H1 (cell line): ENCODE measurements around the gene TMEM221. TPM values are rescaled to one million over a fixed set of nuclear protein-coding genes. Genes with fewer than 3 reads are reported as not detected.

Source experiments
- CTCF ChIA-PET: fragments of 300-600 bp; sonication (Branson Sonifier 250); formaldehyde crosslinking; loops from one replicate; lab custom pipeline; 2021; ENCODE audit not compliant: partially characterized antibody; lab: Charles Lee
- POLR2A ChIA-PET: fragments of 300-600 bp; sonication (Branson Sonifier 250); formaldehyde crosslinking; loops from one replicate; lab custom pipeline; 2021; ENCODE audit warnings: inconsistent platforms; ENCODE audit not compliant: partially characterized antibody; lab: Charles Lee
- DNase-seq, 2 experiments: peaks; one replicate each; pipeline versions ENCODE4 v3.0.0 to v3.0.0-alpha.2; 2010 to 2022; ENCODE audit warnings: low spot score in 2 of 2, low read depth in 1 of 2, mixed read lengths in 1 of 2
- FAIRE-seq: peaks from 2 replicates; lab custom pipeline; 2011; peaks lifted over from hg19 to GRCh38; lab: Jason Lieb, UNC
- H2AFZ ChIP-seq: 2 replicates; pipeline ENCODE4 v1.8.1; 2012; ENCODE audit warnings: low read length, inconsistent platforms
- H2AK5ac ChIP-seq: 2 replicates; pipeline ENCODE4 v1.6.1; 2013; ENCODE audit warnings: low read depth, low read length
- H2BK120ac ChIP-seq: replicated peaks from 2 replicates; pipeline ENCODE3; 2013; ENCODE audit warnings: low read depth, low read length, inconsistent platforms
- H2BK12ac ChIP-seq: 2 replicates; pipeline ENCODE4 v1.6.1; 2013; ENCODE audit warnings: low read depth, low read length
- H2BK15ac ChIP-seq: 2 replicates; pipeline ENCODE4 v1.6.1; 2013; ENCODE audit warnings: low read length
- H2BK20ac ChIP-seq: 2 replicates; pipeline ENCODE4 v1.6.1; 2013; ENCODE audit warnings: low read length
- H2BK5ac ChIP-seq: 2 replicates; pipeline ENCODE4 v1.6.1; 2013; ENCODE audit warnings: low read depth, low read length
- H3K14ac ChIP-seq: 2 replicates; pipeline ENCODE4 v1.6.1; 2013; ENCODE audit warnings: inconsistent platforms; ENCODE audit not compliant: insufficient read length
- H3K18ac ChIP-seq: 2 replicates; pipeline ENCODE4 v1.6.1; 2013; ENCODE audit warnings: low read length; ENCODE audit errors: extremely low read depth
- H3K23ac ChIP-seq: 2 replicates; pipeline ENCODE4 v1.6.1; 2013; ENCODE audit warnings: inconsistent platforms; ENCODE audit not compliant: insufficient read length
- H3K23me2 ChIP-seq: 2 replicates; pipeline ENCODE4 v1.6.1; 2013; ENCODE audit warnings: low read depth, low read length
- H3K27ac ChIP-seq: 2 replicates; pipeline ENCODE4 v1.6.1; 2011; ENCODE audit warnings: low read depth, low read length, inconsistent platforms
- H3K27me3 ChIP-seq, 4 experiments: replicated peaks in 1 of 4; 1 replicate in 1 of 4; 2 replicates in 3 of 4; pipeline versions ENCODE4 v1.6.1 to v1.8.1; 2011 to 2013; ENCODE audit warnings: low read length in 3 of 4, mild to moderate bottlenecking in 3 of 4, inconsistent platforms in 2 of 4, mixed read lengths in 2 of 4, moderate library complexity in 1 of 4; ENCODE audit not compliant: control insufficient read depth in 3 of 4, insufficient read depth in 3 of 4; ENCODE audit errors: extremely low read depth in 1 of 4
- H3K36me3 ChIP-seq, 4 experiments: 2 replicates each; pipeline versions ENCODE4 v1.6.1 to v1.8.1; 2011 to 2013; ENCODE audit warnings: mild to moderate bottlenecking in 4 of 4, low read length in 3 of 4, moderate library complexity in 2 of 4, control low read depth in 1 of 4, inconsistent platforms in 1 of 4; ENCODE audit not compliant: insufficient read depth in 4 of 4, control insufficient read depth in 2 of 4
- H3K4ac ChIP-seq: replicated peaks from 2 replicates; pipeline ENCODE3; 2013; ENCODE audit warnings: low read length, low read depth, mixed read lengths, inconsistent platforms; ENCODE audit not compliant: insufficient read length
- H3K4me1 ChIP-seq, 4 experiments: replicated peaks in 1 of 4; 1 replicate in 1 of 4; 2 replicates in 3 of 4; pipeline versions ENCODE4 v1.6.1 to v1.8.1; 2011 to 2013; ENCODE audit warnings: low read length in 3 of 4, inconsistent platforms in 2 of 4, mixed read lengths in 1 of 4; ENCODE audit not compliant: insufficient read depth in 4 of 4, control insufficient read depth in 3 of 4
- H3K4me2 ChIP-seq, 2 experiments: 2 replicates each; pipeline versions ENCODE4 v1.6.1 to v1.8.1; 2011 to 2013; ENCODE audit warnings: low read depth in 2 of 2, low read length in 2 of 2, control low read depth in 1 of 2, inconsistent platforms in 1 of 2, mild to moderate bottlenecking in 1 of 2; ENCODE audit not compliant: insufficient read depth in 1 of 2
- H3K4me3 ChIP-seq, 4 experiments: fragments of 200-600, 300-600 bp in 1 of 4; sonication (generic), shearing (Covaris generic), sonication (Bioruptor Twin) in 1 of 4; 2 replicates each; pipeline versions ENCODE4 v1.5.1 to v1.8.1; 2011 to 2016; ENCODE audit warnings: low read length in 4 of 4, low read depth in 3 of 4, control low read depth in 2 of 4, inconsistent platforms in 2 of 4, mild to moderate bottlenecking in 2 of 4, mixed read lengths in 1 of 4, moderate library complexity in 1 of 4; ENCODE audit not compliant: insufficient read depth in 2 of 4; ENCODE audit errors: extremely low read depth in 1 of 4
- H3K56ac ChIP-seq: replicated peaks from 2 replicates; pipeline ENCODE3; 2013; ENCODE audit warnings: low read depth, mild to moderate bottlenecking, mixed read lengths, low read length, inconsistent platforms; ENCODE audit not compliant: insufficient read length
- H3K79me1 ChIP-seq: 2 replicates; pipeline ENCODE4 v1.6.1; 2013; ENCODE audit warnings: low read depth, low read length, control low read depth
- H3K79me2 ChIP-seq, 2 experiments: 2 replicates each; pipeline versions ENCODE4 v1.6.1 to v1.8.1; 2012 to 2013; ENCODE audit warnings: low read length in 2 of 2, mild to moderate bottlenecking in 2 of 2, inconsistent platforms in 1 of 2; ENCODE audit not compliant: insufficient read depth in 2 of 2, control insufficient read depth in 1 of 2
- H3K9ac ChIP-seq, 4 experiments: replicated peaks in 1 of 4; 1 replicate in 1 of 4; 2 replicates in 3 of 4; pipeline versions ENCODE4 v1.6.1 to v1.8.1; 2011 to 2013; ENCODE audit warnings: low read depth in 3 of 4, low read length in 3 of 4, control low read depth in 2 of 4, mild to moderate bottlenecking in 2 of 4, moderate library complexity in 2 of 4, inconsistent platforms in 1 of 4; ENCODE audit errors: extremely low read depth in 1 of 4
- H3K9me3 ChIP-seq, 2 experiments: 2 replicates each; pipeline versions ENCODE4 v1.6.1 to v1.8.1; 2012 to 2013; ENCODE audit warnings: mild to moderate bottlenecking in 2 of 2, moderate library complexity in 2 of 2, control low read depth in 1 of 2, inconsistent platforms in 1 of 2, low read depth in 1 of 2, low read length in 1 of 2, mixed read lengths in 1 of 2; ENCODE audit not compliant: insufficient read depth in 2 of 2
- H4K20me1 ChIP-seq, 2 experiments: replicated peaks in 1 of 2; 2 replicates each; pipeline versions ENCODE3 to v1.8.1; 2011 to 2013; ENCODE audit warnings: inconsistent platforms in 2 of 2, low read length in 2 of 2, mild to moderate bottlenecking in 1 of 2; ENCODE audit not compliant: insufficient read depth in 2 of 2, control insufficient read depth in 1 of 2
- H4K5ac ChIP-seq: 2 replicates; pipeline ENCODE4 v1.6.1; 2013; ENCODE audit warnings: low read length, low read depth, mixed read lengths, inconsistent platforms; ENCODE audit not compliant: insufficient read length
- H4K8ac ChIP-seq: 2 replicates; pipeline ENCODE4 v1.8.0; 2013; ENCODE audit warnings: mild to moderate bottlenecking, moderate library complexity, low read length, inconsistent platforms; ENCODE audit not compliant: insufficient read depth; ENCODE audit errors: extremely low read depth
- H4K91ac ChIP-seq: replicated peaks from 2 replicates; pipeline ENCODE3; 2013; ENCODE audit warnings: low read length, mixed read lengths, inconsistent platforms; ENCODE audit not compliant: insufficient read length
- EZH2 ChIP-seq: fragments of 200-600 bp; sonication (generic); IDR thresholded peaks from 2 replicates; pipeline ENCODE4 v1.7.1; 2012; ENCODE audit warnings: low read depth, mild to moderate bottlenecking, moderate library complexity, low read length, inconsistent platforms; ENCODE audit not compliant: severe bottlenecking
- GTF2F1 ChIP-seq: IDR thresholded peaks from 2 replicates; pipeline ENCODE4 v1.6.1; 2012; ENCODE audit warnings: low read depth, low read length, improper control_type of control experiment, borderline replicate concordance
- RFX5 ChIP-seq: IDR thresholded peaks from 2 replicates; pipeline ENCODE4 v1.6.1; 2011; ENCODE audit warnings: low read depth, low read length, improper control_type of control experiment, borderline replicate concordance
- SRF ChIP-seq: IDR thresholded peaks from 2 replicates; pipeline ENCODE4 v1.6.1; 2011; ENCODE audit warnings: mild to moderate bottlenecking, low read depth, low read length, moderate library complexity
- TEAD4 ChIP-seq: IDR thresholded peaks from 2 replicates; pipeline ENCODE4 v1.6.1; 2012; ENCODE audit warnings: low read depth, low read length, inconsistent platforms, mixed read lengths
- WGBS, 2 experiments: shearing (Covaris generic) in 1 of 2; methylation state at CpG; one replicate each; pipeline versions ENCODE4 v1.1.6 to v1.1.7; 2013 to 2015; ENCODE audit warnings: low lambda C conversion rate in 2 of 2, mixed read lengths in 2 of 2, inconsistent platforms in 1 of 2, low coverage in 1 of 2, missing lambda C conversion rate in 1 of 2; ENCODE audit not compliant: insufficient replicate concordance in 2 of 2, insufficient coverage in 1 of 2, insufficient read length in 1 of 2; ENCODE audit errors: extremely low coverage in 1 of 2, missing lambda C conversion rate in 1 of 2; 5-methylcytosine and 5-hydroxymethylcytosine counted together
- polyA plus RNA-seq, 7 experiments: library from polyadenylated mRNA; depleted of rRNA in 3 of 7; stranded (reverse) in 5 of 7; unstranded in 2 of 7; fragments of >200 nt in 5 of 7; fragments of 200-250 nt in 2 of 7; gene quantifications; 1 replicate in 5 of 7; 2 replicates in 1 of 7; 4 replicates in 1 of 7; pipeline versions ENCODE4 v1.2.1 to v1.2.3, GENCODE V29; 2011 to 2013; ENCODE audit warnings: missing spikeins in 2 of 7, mixed read lengths in 2 of 7
- total RNA-seq: library from RNA; stranded (reverse); fragmentation: NEBNext Ultra II Directional; extraction: Animal tissue kit (Norgen Biotek cat#: 25700); gene quantifications from 2 replicates; pipeline ENCODE4 v1.2.1, GENCODE V29; 2021

The TMEM221 gene
- total and polyA plus RNA-seq, 2 of the 8 experiments (the other 6 are each of a cell fraction or from before 2014, with no cell fraction given), result 1.4 to 2.0 TPM

- Histone ChIP-seq H2BK120ac (no peak overlapping the region), H4K8ac (no peak overlapping the region), H2BK20ac (no peak overlapping the region), H3K4me1 (no peaks in the 10 kb centered on the region), H3K56ac (no peak overlapping the region), H4K20me1 (no peaks in the 10 kb centered on the region), H4K91ac (no peak overlapping the region), H3K23ac (no peak overlapping the region), H2BK12ac (no peak overlapping the region), H3K4me3 (no peak overlapping the region), H3K23me2 (no peaks in the 10 kb centered on the region), H2BK15ac (no peak overlapping the region), H3K18ac (no peak overlapping the region), H4K5ac (no peak overlapping the region), H3K14ac (no peak overlapping the region), H3K79me2 (no peaks in the 10 kb centered on the region), H3K27ac (no peak overlapping the region), H3K79me1 (no peaks in the 10 kb centered on the region), H2AK5ac (no peak overlapping the region), H3K9me3 (no peaks in the 10 kb centered on the region), H3K36me3 (no peaks in the 10 kb centered on the region), H2AFZ (no peak overlapping the region), H3K9ac (no peak overlapping the region), H3K4ac (no peak overlapping the region), H3K4me2 (no peak overlapping the region), H3K27me3 (no peaks in the 10 kb centered on the region; a peak in 1 of 7 replicates), H2BK5ac (no peak overlapping the region)
- FAIRE-seq (no peak), DNase-seq (no peak)
- ChIA-PET CTCF (interaction anchor here (2.0 kb wide), 1 partner anchor 8 kb away, joined by 5 read pairs; no protein-coding TSS in a partner anchor), POLR2A (no interaction called here)
- 83% methylated on average over 7 of the region's 7 CpGs; no CpG with 5 or more reads in 1 of the 2 experiments for WGBS, 2 experiments
- no peak for TF ChIP-seq GTF2F1
- TF ChIP-seq RFX5, result no peak
- no peak for TF ChIP-seq EZH2
- TF ChIP-seq SRF, result no peak
- no peak for TF ChIP-seq TEAD4
Measured at GRCh38 chr19:17435218-17435617, 13.2 kb downstream of the TMEM221 start.
